ENCODE measurements around the gene CWC25. TPM values are rescaled to one million over a fixed set of nuclear protein-coding genes. Genes with fewer than 3 reads are reported as not detected.

CWC25 gene
- total and polyA plus RNA-seq, 2 of the 13 experiments (the other 11 are each of a cell fraction or from before 2014, with no cell fraction given) = 15.6 to 22.7 TPM

GRCh38 chr17:38852771-38853291, 27.7 kb upstream of the CWC25 start (continued):
- TF ChIP-seq, protein P1, sequence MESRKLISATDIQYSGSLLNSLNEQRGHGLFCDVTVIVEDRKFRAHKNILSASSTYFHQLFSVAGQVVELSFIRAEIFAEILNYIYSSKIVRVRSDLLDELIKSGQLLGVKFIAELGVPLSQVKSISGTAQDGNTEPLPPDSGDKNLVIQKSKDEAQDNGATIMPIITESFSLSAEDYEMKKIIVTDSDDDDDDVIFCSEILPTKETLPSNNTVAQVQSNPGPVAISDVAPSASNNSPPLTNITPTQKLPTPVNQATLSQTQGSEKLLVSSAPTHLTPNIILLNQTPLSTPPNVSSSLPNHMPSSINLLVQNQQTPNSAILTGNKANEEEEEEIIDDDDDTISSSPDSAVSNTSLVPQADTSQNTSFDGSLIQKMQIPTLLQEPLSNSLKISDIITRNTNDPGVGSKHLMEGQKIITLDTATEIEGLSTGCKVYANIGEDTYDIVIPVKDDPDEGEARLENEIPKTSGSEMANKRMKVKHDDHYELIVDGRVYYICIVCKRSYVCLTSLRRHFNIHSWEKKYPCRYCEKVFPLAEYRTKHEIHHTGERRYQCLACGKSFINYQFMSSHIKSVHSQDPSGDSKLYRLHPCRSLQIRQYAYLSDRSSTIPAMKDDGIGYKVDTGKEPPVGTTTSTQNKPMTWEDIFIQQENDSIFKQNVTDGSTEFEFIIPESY (CRISPR knock-in tag; IDR thresholded peaks at IDR 0.05) = no peak
- TF ChIP-seq PRMT3 (CRISPR knock-in tag; IDR thresholded peaks at IDR 0.05; ENCODE audit: borderline replicate concordance, low read depth) = no peak
- no peak for TF ChIP-seq ZNF782 (CRISPR knock-in tag; IDR thresholded peaks at IDR 0.05; ENCODE audit: borderline replicate concordance)
- TF ChIP-seq ZNF296 (CRISPR knock-in tag; conservative IDR thresholded peaks at IDR 0.05) = no peak
- no peak for TF ChIP-seq ATF1 (CRISPR knock-in tag; IDR thresholded peaks at IDR 0.05)
- TF ChIP-seq MTERF4 (CRISPR knock-in tag; IDR thresholded peaks at IDR 0.05) = no peak
- 0 out of 2 replicates have a peak, but pooled peaks have one; percentile 44 for TF ChIP-seq CHCHD3 (CRISPR knock-in tag; IDR thresholded peaks at IDR 0.05)
- TF ChIP-seq, protein P2, sequence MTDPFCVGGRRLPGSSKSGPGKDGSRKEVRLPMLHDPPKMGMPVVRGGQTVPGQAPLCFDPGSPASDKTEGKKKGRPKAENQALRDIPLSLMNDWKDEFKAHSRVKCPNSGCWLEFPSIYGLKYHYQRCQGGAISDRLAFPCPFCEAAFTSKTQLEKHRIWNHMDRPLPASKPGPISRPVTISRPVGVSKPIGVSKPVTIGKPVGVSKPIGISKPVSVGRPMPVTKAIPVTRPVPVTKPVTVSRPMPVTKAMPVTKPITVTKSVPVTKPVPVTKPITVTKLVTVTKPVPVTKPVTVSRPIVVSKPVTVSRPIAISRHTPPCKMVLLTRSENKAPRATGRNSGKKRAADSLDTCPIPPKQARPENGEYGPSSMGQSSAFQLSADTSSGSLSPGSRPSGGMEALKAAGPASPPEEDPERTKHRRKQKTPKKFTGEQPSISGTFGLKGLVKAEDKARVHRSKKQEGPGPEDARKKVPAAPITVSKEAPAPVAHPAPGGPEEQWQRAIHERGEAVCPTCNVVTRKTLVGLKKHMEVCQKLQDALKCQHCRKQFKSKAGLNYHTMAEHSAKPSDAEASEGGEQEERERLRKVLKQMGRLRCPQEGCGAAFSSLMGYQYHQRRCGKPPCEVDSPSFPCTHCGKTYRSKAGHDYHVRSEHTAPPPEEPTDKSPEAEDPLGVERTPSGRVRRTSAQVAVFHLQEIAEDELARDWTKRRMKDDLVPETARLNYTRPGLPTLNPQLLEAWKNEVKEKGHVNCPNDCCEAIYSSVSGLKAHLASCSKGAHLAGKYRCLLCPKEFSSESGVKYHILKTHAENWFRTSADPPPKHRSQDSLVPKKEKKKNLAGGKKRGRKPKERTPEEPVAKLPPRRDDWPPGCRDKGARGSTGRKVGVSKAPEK (CRISPR knock-in tag; IDR thresholded peaks at IDR 0.05; ENCODE audit: borderline replicate concordance) = no peak
- no peak for TF ChIP-seq ZNF878 (CRISPR knock-in tag; IDR thresholded peaks at IDR 0.05)
- TF ChIP-seq ZSCAN31 (CRISPR knock-in tag; IDR thresholded peaks at IDR 0.05; ENCODE audit: low read depth) = no peak
- TF ChIP-seq SSRP1 (CRISPR knock-in tag; IDR thresholded peaks at IDR 0.05) = peak; percentile 46; the same call in 1 of the 2 replicates
- no peak for TF ChIP-seq ZNF207 (IDR thresholded peaks at IDR 0.05; ENCODE audit: borderline replicate concordance)
- TF ChIP-seq, protein P3, sequence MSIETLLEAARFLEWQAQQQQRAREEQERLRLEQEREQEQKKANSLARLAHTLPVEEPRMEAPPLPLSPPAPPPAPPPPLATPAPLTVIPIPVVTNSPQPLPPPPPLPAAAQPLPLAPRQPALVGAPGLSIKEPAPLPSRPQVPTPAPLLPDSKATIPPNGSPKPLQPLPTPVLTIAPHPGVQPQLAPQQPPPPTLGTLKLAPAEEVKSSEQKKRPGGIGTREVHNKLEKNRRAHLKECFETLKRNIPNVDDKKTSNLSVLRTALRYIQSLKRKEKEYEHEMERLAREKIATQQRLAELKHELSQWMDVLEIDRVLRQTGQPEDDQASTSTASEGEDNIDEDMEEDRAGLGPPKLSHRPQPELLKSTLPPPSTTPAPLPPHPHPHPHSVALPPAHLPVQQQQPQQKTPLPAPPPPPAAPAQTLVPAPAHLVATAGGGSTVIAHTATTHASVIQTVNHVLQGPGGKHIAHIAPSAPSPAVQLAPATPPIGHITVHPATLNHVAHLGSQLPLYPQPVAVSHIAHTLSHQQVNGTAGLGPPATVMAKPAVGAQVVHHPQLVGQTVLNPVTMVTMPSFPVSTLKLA (IDR thresholded peaks at IDR 0.05) = no peak
- TF ChIP-seq ZNF430 (CRISPR knock-in tag; IDR thresholded peaks at IDR 0.05) = no peak
- TF ChIP-seq KDM5A (IDR thresholded peaks at IDR 0.05; ENCODE audit: borderline replicate concordance, low read length) = peak; percentile 12; the same call in 1 of the 2 replicates
- no peak for TF ChIP-seq MYNN (CRISPR knock-in tag; IDR thresholded peaks at IDR 0.05; ENCODE audit: low read depth)
- no peak for TF ChIP-seq STAT6 (CRISPR knock-in tag; IDR thresholded peaks at IDR 0.05; ENCODE audit: borderline replicate concordance)
- peak; percentile 28; the same call in 1 of the 2 replicates for TF ChIP-seq POLR2AphosphoS5 (IDR thresholded peaks at IDR 0.05; ENCODE audit: low read depth, low read length)
- TF ChIP-seq MAZ (IDR thresholded peaks at IDR 0.05; ENCODE audit: borderline replicate concordance, low read depth, low read length) = no peak
- peak; percentile 49 for TF ChIP-seq MAZ (CRISPR knock-in tag; IDR thresholded peaks at IDR 0.05; ENCODE audit: low read depth)

All from HepG2 (cell line).